GM12874 (cell line): ENCODE results near the gene PRKN.

Experiments used
- TF ChIP-seq, protein P1 (sequence below): IDR thresholded peaks from 2 replicates; pipeline ENCODE4 v1.5.1; 2011; ENCODE audit warnings: low read depth, mild to moderate bottlenecking, control low read depth, low read length, moderate library complexity; ENCODE audit not compliant: insufficient read depth

The PRKN gene

GRCh38 chr6:161809971-161810370, 917.6 kb downstream of the PRKN start:
- TF ChIP-seq, protein P1, sequence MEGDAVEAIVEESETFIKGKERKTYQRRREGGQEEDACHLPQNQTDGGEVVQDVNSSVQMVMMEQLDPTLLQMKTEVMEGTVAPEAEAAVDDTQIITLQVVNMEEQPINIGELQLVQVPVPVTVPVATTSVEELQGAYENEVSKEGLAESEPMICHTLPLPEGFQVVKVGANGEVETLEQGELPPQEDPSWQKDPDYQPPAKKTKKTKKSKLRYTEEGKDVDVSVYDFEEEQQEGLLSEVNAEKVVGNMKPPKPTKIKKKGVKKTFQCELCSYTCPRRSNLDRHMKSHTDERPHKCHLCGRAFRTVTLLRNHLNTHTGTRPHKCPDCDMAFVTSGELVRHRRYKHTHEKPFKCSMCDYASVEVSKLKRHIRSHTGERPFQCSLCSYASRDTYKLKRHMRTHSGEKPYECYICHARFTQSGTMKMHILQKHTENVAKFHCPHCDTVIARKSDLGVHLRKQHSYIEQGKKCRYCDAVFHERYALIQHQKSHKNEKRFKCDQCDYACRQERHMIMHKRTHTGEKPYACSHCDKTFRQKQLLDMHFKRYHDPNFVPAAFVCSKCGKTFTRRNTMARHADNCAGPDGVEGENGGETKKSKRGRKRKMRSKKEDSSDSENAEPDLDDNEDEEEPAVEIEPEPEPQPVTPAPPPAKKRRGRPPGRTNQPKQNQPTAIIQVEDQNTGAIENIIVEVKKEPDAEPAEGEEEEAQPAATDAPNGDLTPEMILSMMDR = no peak

DNA sequence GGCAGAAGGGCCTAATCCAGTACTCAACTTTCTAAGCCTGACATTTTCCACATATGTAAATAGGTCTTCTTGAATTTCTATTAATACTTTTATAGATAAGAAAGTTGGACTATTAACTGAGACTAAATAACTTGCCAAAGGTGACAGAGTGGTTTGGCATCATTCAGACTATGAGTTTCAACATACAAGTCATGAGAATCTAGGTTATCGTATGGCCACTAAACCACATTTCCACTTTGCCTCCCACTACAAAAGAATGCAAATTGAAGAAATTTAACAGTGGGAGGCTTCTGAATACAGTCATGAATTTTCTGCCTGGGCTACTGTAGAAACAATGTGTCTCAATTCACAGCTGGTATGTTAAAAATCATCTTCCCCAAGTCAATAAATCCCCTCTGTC, 922.7 kb downstream of the PRKN start:
- TF ChIP-seq, protein P1 = no peak

- TF ChIP-seq, protein P1 = no peak
These were observed 924.4 kb downstream of the PRKN start for GRCh38 chr6:161803131-161803530.

GRCh38 chr6:161802231-161802630, 925.3 kb downstream of the PRKN start:
- TF ChIP-seq, protein P1 = no peak

- TF ChIP-seq, protein P1 = no peak
These were observed 928.6 kb downstream of the PRKN start for GRCh38 chr6:161798844-161799394.

GRCh38 chr6:161796681-161797080, 930.9 kb downstream of the PRKN start:
- TF ChIP-seq, protein P1 = no peak

DNA sequence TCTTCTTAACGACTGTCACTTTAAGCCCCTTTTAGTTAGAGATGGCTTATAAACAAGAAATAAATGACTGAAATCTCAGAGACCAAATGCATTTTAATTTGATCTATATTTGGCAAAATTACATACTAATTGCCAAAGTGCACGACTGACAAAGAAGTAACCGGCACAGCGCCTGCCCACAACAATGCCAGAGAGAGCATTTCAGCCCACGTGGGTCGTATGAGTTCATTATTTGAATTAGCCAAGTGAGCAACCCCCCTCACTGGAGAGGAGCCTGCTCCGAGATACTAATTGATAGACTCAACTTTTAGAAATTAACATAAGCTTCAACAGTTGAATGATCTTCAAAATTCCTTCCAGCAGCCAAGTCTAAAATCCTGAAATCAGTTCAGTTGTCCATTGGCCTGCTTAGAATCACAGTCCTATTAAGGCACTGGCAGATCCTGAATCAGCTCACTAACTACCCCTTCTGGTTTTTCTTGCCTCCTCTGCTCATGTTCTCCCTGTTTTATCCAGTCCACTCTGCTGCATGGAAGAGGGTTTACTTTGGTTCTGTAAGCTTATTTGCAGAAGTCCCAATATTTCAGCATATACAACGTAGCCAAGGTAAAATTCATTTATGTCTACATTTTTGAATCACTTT, 934.6 kb downstream of the PRKN start:
- TF ChIP-seq, protein P1 = no peak
